K562 (cell line): ENCODE data around the gene PTCH2. TPM values are rescaled to one million over a fixed set of nuclear protein-coding genes. Genes with fewer than 3 reads are reported as not detected.

ENCODE experiments used
- CBX8 ChIP-seq: fragments of 200-600 bp; sonication (generic); IDR thresholded peaks from 2 replicates; pipeline ENCODE4 v1.6.1; 2012; ENCODE audit warnings: borderline replicate concordance, mixed run types, low read depth, mild to moderate bottlenecking, moderate library complexity, mixed read lengths, low read length, control low read depth, inconsistent platforms; ENCODE audit not compliant: poor library complexity, severe bottlenecking; ENCODE audit errors: extremely low read depth
- CXXC5 ChIP-seq: fragments of 250-450 bp; sonication (Bioruptor Pico); IDR thresholded peaks from 2 replicates; pipeline ENCODE4 v1.8.0; 2022; ENCODE audit warnings: inconsistent platforms, mild to moderate bottlenecking, moderate library complexity
- MAFK ChIP-seq: IDR thresholded peaks from 2 replicates; pipeline ENCODE4 v1.6.1; 2011; ENCODE audit warnings: low read length, improper control_type of control experiment
- NR2C2 ChIP-seq, 2 experiments: fragments of 200-800 bp in 1 of 2; sonication (Bioruptor generic) in 1 of 2; sonication (generic) in 1 of 2; formaldehyde crosslinking in 1 of 2; IDR thresholded peaks; 2 replicates each; pipeline versions ENCODE4 v1.6.1 to v1.8.0; 2016 to 2022; ENCODE audit warnings: mild to moderate bottlenecking in 1 of 2, missing compliant biosample characterization in 1 of 2, missing genetic modification characterization in 1 of 2, missing genetic modification reagents in 1 of 2
- PHF21A ChIP-seq: fragments of 450-650 bp; IDR thresholded peaks from 2 replicates; pipeline ENCODE4 v1.6.1; 2017; ENCODE audit warnings: low read depth, borderline replicate concordance
- RBM22 ChIP-seq: fragments of 200-400 bp; formaldehyde crosslinking; IDR thresholded peaks from 2 replicates; pipeline ENCODE4 v1.6.1; 2018; ENCODE audit warnings: low read length, low read depth; ENCODE audit not compliant: poor library complexity, severe bottlenecking
- RFX5 ChIP-seq: IDR thresholded peaks from 2 replicates; pipeline ENCODE4 v1.6.1; 2011; ENCODE audit warnings: low read depth, mild to moderate bottlenecking, improper control_type of control experiment, low read length
- SAP30 ChIP-seq: fragments of 200-600 bp; sonication (generic); IDR thresholded peaks from 2 replicates; pipeline ENCODE4 v1.6.1; 2012; ENCODE audit warnings: borderline replicate concordance, low read depth, mild to moderate bottlenecking, moderate library complexity, low read length, control low read depth, inconsistent platforms; ENCODE audit not compliant: insufficient read depth, poor library complexity, severe bottlenecking
- STAG1 ChIP-seq: sonication (generic); formaldehyde crosslinking; IDR thresholded peaks from 2 replicates; pipeline ENCODE4 v1.5.0; 2020; ENCODE audit warnings: missing genetic modification reagents, borderline replicate concordance
- TCF7L2 ChIP-seq: fragments of 150-350 bp; IDR thresholded peaks from 2 replicates; pipeline ENCODE4 v1.6.1; 2016; ENCODE audit warnings: low read depth, mild to moderate bottlenecking, low read length, moderate library complexity
- XRCC3 ChIP-seq: fragments of 450-650 bp; IDR thresholded peaks from 2 replicates; pipeline ENCODE4 v1.6.1; 2017; ENCODE audit warnings: mild to moderate bottlenecking, moderate library complexity
- polyA plus RNA-seq, 8 experiments: library from polyadenylated mRNA; depleted of rRNA in 4 of 8; stranded (reverse) in 5 of 8; unstranded in 3 of 8; fragments of >200 nt; fragmentation: Nextera tagmentation in 2 of 8; fragmentation: Illumina TruSeq in 1 of 8; extraction: Ambion mirVana in 2 of 8; extraction: Trizol in 1 of 8; gene quantifications; 2 replicates each; pipeline versions ENCODE4 v1.2.1 to v1.2.3, GENCODE V29; 2011 to 2014; ENCODE audit warnings: inconsistent platforms in 1 of 8, missing spikeins in 1 of 8
- total RNA-seq, 7 experiments: library from RNA; depleted of rRNA in 6 of 7; stranded (reverse); fragments of >200 nt in 6 of 7; fragmentation: Illumina TruSeq in 2 of 7; extraction: Trizol in 2 of 7; gene quantifications; 2 replicates each; pipeline versions ENCODE4 v1.2.1 to v1.2.3, GENCODE V29; 2011 to 2021; ENCODE audit warnings: low replicate concordance in 1 of 7
- TF ChIP-seq, protein P1 (sequence below): IDR thresholded peaks from 3 replicates; pipeline ENCODE4 v1.6.1; 2011; ENCODE audit warnings: borderline replicate concordance, mild to moderate bottlenecking, moderate library complexity; ENCODE audit not compliant: insufficient read length; ENCODE audit errors: extremely low read depth
- TF ChIP-seq, protein P2 (sequence below): sonication (generic); formaldehyde crosslinking; IDR thresholded peaks from 2 replicates; pipeline ENCODE4 v1.8.0; 2023; ENCODE audit warnings: mild to moderate bottlenecking, missing genetic modification reagents
- TF ChIP-seq, protein P3 (sequence below): fragments of 250-450 bp; sonication (Bioruptor Pico); IDR thresholded peaks from 2 replicates; pipeline ENCODE4 v1.4.0; 2020; ENCODE audit warnings: mild to moderate bottlenecking, moderate library complexity

PTCH2 gene
- total and polyA plus RNA-seq, 9 of the 15 experiments (the other 6 are each of a cell fraction or from before 2014, with no cell fraction given): 0.15 to 27.3 (median 0.48) TPM; not detected in 1

DNA sequence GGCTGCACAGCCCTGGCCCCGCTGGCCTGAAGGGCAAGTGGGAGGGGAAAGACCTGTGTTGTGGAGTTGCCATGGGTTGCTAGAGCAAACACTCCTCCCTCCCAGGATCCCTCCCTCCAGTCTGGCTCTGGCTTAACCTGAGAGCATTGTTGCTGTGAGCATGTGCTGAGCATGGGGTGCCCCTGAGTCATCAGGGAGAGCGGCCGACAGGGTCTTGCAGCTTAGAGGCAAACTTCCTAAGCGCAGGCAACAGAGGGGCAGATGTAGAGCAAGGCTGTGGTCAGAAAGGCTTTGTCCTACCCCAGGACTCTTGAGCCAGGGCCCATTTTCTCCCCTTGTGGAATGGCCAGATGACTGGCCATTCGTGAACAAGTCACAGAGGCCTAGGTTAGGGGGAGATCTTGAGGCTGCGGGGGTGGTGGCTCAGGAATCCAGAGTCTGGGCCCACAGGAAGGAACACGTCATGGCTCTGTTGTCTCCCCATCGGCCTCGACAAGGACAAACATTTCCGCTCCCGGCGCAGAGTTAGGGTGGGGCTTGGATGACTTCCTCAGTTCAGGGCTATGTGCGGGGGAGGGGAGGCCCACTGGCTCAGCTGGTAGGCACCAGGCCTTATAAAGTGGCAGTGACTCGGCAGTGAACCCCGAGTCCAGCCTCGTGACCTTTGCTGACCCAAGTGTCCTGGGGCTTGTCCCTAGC lies 35.5 kb downstream of the PTCH2 start (continued):
- TF ChIP-seq, protein P1, sequence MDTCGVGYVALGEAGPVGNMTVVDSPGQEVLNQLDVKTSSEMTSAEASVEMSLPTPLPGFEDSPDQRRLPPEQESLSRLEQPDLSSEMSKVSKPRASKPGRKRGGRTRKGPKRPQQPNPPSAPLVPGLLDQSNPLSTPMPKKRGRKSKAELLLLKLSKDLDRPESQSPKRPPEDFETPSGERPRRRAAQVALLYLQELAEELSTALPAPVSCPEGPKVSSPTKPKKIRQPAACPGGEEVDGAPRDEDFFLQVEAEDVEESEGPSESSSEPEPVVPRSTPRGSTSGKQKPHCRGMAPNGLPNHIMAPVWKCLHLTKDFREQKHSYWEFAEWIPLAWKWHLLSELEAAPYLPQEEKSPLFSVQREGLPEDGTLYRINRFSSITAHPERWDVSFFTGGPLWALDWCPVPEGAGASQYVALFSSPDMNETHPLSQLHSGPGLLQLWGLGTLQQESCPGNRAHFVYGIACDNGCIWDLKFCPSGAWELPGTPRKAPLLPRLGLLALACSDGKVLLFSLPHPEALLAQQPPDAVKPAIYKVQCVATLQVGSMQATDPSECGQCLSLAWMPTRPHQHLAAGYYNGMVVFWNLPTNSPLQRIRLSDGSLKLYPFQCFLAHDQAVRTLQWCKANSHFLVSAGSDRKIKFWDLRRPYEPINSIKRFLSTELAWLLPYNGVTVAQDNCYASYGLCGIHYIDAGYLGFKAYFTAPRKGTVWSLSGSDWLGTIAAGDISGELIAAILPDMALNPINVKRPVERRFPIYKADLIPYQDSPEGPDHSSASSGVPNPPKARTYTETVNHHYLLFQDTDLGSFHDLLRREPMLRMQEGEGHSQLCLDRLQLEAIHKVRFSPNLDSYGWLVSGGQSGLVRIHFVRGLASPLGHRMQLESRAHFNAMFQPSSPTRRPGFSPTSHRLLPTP: no peak
- TF ChIP-seq, protein P2, sequence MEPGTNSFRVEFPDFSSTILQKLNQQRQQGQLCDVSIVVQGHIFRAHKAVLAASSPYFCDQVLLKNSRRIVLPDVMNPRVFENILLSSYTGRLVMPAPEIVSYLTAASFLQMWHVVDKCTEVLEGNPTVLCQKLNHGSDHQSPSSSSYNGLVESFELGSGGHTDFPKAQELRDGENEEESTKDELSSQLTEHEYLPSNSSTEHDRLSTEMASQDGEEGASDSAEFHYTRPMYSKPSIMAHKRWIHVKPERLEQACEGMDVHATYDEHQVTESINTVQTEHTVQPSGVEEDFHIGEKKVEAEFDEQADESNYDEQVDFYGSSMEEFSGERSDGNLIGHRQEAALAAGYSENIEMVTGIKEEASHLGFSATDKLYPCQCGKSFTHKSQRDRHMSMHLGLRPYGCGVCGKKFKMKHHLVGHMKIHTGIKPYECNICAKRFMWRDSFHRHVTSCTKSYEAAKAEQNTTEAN (CRISPR knock-in tag): peak; percentile 60; the same call in 1 of the 2 replicates
- TF ChIP-seq TCF7L2 (no peak), CXXC5 (CRISPR knock-in tag) (peak; percentile 77), CBX8 (no peak), XRCC3 (no peak), NR2C2 (CRISPR knock-in tag; IDR thresholded peaks at IDR 0.05) (peak; percentile 78), NR2C2 (tag; IDR thresholded peaks at IDR 0.05) (peak; percentile 95), PHF21A (peak; percentile 59; the same call in 1 of the 2 replicates), STAG1 (CRISPR knock-in tag) (no peak), RFX5 (no peak), SAP30 (no peak), RBM22 (peak; percentile 2), MAFK (peak; percentile 38; the same call in 1 of the 2 replicates)
- TF ChIP-seq, protein P3, sequence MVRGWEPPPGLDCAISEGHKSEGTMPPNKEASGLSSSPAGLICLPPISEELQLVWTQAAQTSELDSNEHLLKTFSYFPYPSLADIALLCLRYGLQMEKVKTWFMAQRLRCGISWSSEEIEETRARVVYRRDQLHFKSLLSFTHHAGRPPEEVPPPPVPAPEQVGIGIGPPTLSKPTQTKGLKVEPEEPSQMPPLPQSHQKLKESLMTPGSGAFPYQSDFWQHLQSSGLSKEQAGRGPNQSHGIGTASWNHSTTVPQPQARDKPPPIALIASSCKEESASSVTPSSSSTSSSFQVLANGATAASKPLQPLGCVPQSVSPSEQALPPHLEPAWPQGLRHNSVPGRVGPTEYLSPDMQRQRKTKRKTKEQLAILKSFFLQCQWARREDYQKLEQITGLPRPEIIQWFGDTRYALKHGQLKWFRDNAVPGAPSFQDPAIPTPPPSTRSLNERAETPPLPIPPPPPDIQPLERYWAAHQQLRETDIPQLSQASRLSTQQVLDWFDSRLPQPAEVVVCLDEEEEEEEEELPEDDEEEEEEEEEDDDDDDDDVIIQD (CRISPR knock-in tag): no peak
